NCI-H526 treated with DMSO at 0.1 percent for 48 hours (cell line): Measurements from ENCODE around the gene SCN2B.

Experiments used
- DNase-seq: peaks from one replicate; lab custom pipeline; 2025; lab: John Stamatoyannopoulos, UW

The SCN2B gene

GRCh38 chr11:118175031-118175992 is 1.1 kb downstream of the SCN2B start:
- no peak for DNase-seq

- DNase-seq = no peak
Measured at GRCh38 chr11:118174006-118174567, 2.4 kb downstream of the SCN2B start.

GRCh38 chr11:118172356-118172755 is 4.1 kb downstream of the SCN2B start:
- no peak for DNase-seq

- peak; percentile 87 for DNase-seq
Measured at GRCh38 chr11:118171269-118172062, 5.0 kb downstream of the SCN2B start.

- no peak for DNase-seq
Measured at GRCh38 chr11:118170882-118171268, 5.6 kb downstream of the SCN2B start.

GRCh38 chr11:118170231-118170630 is 6.2 kb downstream of the SCN2B start:
- no peak for DNase-seq

GRCh38 chr11:118169300-118170140 is 6.9 kb downstream of the SCN2B start:
- no peak for DNase-seq

- no peak for DNase-seq
Measured at GRCh38 chr11:118168751-118169150, 7.7 kb downstream of the SCN2B start.

GRCh38 chr11:118168316-118168715 is 8.1 kb downstream of the SCN2B start:
- no peak for DNase-seq

GRCh38 chr11:118167906-118168305 is 8.5 kb downstream of the SCN2B start:
- DNase-seq = no peak

GRCh38 chr11:118167253-118167652 is 9.2 kb downstream of the SCN2B start:
- DNase-seq = no peak

- DNase-seq = no peak
Measured at GRCh38 chr11:118166641-118167040, 9.8 kb downstream of the SCN2B start.

GRCh38 chr11:118164885-118165284 is 11.6 kb downstream of the SCN2B start:
- DNase-seq = no peak

- no peak for DNase-seq
Measured at GRCh38 chr11:118163494-118163893, 12.9 kb downstream of the SCN2B start.

GRCh38 chr11:118162846-118163245 is 13.6 kb downstream of the SCN2B start:
- no peak for DNase-seq

GRCh38 chr11:118161786-118162185 is 14.7 kb downstream of the SCN2B start:
- DNase-seq = no peak

- DNase-seq = no peak
Measured at GRCh38 chr11:118157186-118157895, 19.1 kb downstream of the SCN2B start.

GRCh38 chr11:118156531-118157185 is 19.8 kb downstream of the SCN2B start:
- DNase-seq = peak; percentile 70

- no peak for DNase-seq
Measured at GRCh38 chr11:118155776-118156530, 20.5 kb downstream of the SCN2B start.

GRCh38 chr11:118154641-118155040 is 21.8 kb downstream of the SCN2B start:
- no peak for DNase-seq
